Ecto neural progenitor cell (in vitro differentiated cells): ENCODE results near the gene FRMD4A.

Source experiments
- DNase-seq: peaks from one replicate; pipeline ENCODE4 v3.0.0-alpha.2; 2018; ENCODE audit warnings: low spot score

The FRMD4A gene

GRCh38 chr10:14340051-14340744 lies 9.5 kb upstream of the FRMD4A start:
- DNase-seq: no peak

- DNase-seq: no peak
Measured at GRCh38 chr10:14336736-14337135, 6.0 kb upstream of the FRMD4A start.

- DNase-seq: no peak
Measured at GRCh38 chr10:14334771-14335170, 4.0 kb upstream of the FRMD4A start.

GRCh38 chr10:14333606-14334005 lies 2.9 kb upstream of the FRMD4A start:
- no peak for DNase-seq

GRCh38 chr10:14332903-14333302 lies 2.2 kb upstream of the FRMD4A start:
- no peak for DNase-seq

GRCh38 chr10:14329746-14330173 lies 964 bp downstream of the FRMD4A start:
- DNase-seq: no peak

- DNase-seq: no peak
Measured at GRCh38 chr10:14328881-14329672, 1.6 kb downstream of the FRMD4A start.

- no peak for DNase-seq
Measured at GRCh38 chr10:14327527-14327926, 3.2 kb downstream of the FRMD4A start.

- no peak for DNase-seq
Measured at GRCh38 chr10:14326581-14326980, 4.1 kb downstream of the FRMD4A start.

GRCh38 chr10:14325325-14325955 lies 5.3 kb downstream of the FRMD4A start:
- DNase-seq: no peak

- no peak for DNase-seq
Measured at GRCh38 chr10:14322526-14323188, 8.1 kb downstream of the FRMD4A start.

GRCh38 chr10:14318007-14318406 lies 12.7 kb downstream of the FRMD4A start:
- DNase-seq: no peak

GRCh38 chr10:14312014-14312413 lies 18.7 kb downstream of the FRMD4A start:
- DNase-seq: no peak

GRCh38 chr10:14311206-14311957 lies 19.3 kb downstream of the FRMD4A start:
- no peak for DNase-seq

- DNase-seq: no peak
Measured at GRCh38 chr10:14309593-14309992, 21.1 kb downstream of the FRMD4A start.

- DNase-seq: no peak
Measured at GRCh38 chr10:14306190-14306589, 24.5 kb downstream of the FRMD4A start.

GRCh38 chr10:14304046-14304445 lies 26.7 kb downstream of the FRMD4A start:
- no peak for DNase-seq

GRCh38 chr10:14302035-14302434 lies 28.7 kb downstream of the FRMD4A start:
- no peak for DNase-seq

- no peak for DNase-seq
Measured at GRCh38 chr10:14299556-14299955, 31.2 kb downstream of the FRMD4A start.

- DNase-seq: peak; percentile 62
Measured at GRCh38 chr10:14296065-14296709, 34.5 kb downstream of the FRMD4A start.

GRCh38 chr10:14294347-14295059 lies 36.2 kb downstream of the FRMD4A start:
- DNase-seq: no peak
